Calu3 (cell line): ENCODE data around the gene ZNF664. TPM values are rescaled to one million over a fixed set of nuclear protein-coding genes. Genes with fewer than 3 reads are reported as not detected.
A peak's percentile ranks its signal among the peaks of the same experiment; 100 is the strongest.

Experiments used
- BruUV-seq: library from RNA; stranded (reverse); fragments of 400-500 nt; replicated peaks from 2 replicates; lab custom pipeline; 2021; lab: Mats Ljungman, UMichigan
- CTCF ChIA-PET: fragments of 300-600 bp; sonication (Branson Sonifier 250); formaldehyde crosslinking; loops from one replicate; lab custom pipeline; 2022; ENCODE audit warnings: antibody characterized with exemption; lab: Charles Lee
- DNase-seq: peaks from one replicate; pipeline ENCODE4 v3.0.0; 2022
- H3K27ac Mint-ChIP-seq: one replicate; pipeline ENCODE4 v1.8.0; 2022; ENCODE audit warnings: mixed read lengths; ENCODE audit not compliant: unreplicated experiment
- H3K27me3 Mint-ChIP-seq: one replicate; pipeline ENCODE4 v1.8.0; 2022; ENCODE audit warnings: mixed read lengths; ENCODE audit not compliant: unreplicated experiment
- H3K36me3 Mint-ChIP-seq: one replicate; pipeline ENCODE4 v1.8.0; 2022; ENCODE audit warnings: mild to moderate bottlenecking, moderate library complexity, mixed read lengths; ENCODE audit not compliant: insufficient read depth, unreplicated experiment
- H3K4me1 Mint-ChIP-seq: one replicate; pipeline ENCODE4 v1.8.0; 2022; ENCODE audit warnings: mild to moderate bottlenecking, low read depth, mixed read lengths; ENCODE audit not compliant: unreplicated experiment
- H3K4me3 Mint-ChIP-seq: one replicate; pipeline ENCODE4 v1.8.0; 2022; ENCODE audit warnings: mild to moderate bottlenecking, low read depth, moderate library complexity, mixed read lengths; ENCODE audit not compliant: unreplicated experiment
- H3K9me3 Mint-ChIP-seq: one replicate; pipeline ENCODE4 v1.8.0; 2022; ENCODE audit warnings: low read depth, mixed read lengths; ENCODE audit not compliant: unreplicated experiment
- CTCF ChIP-seq: fragments of 200-600 bp; IDR thresholded peaks from one replicate; pipeline ENCODE4 v1.8.0; 2022; ENCODE audit warnings: antibody characterized with exemption; ENCODE audit not compliant: unreplicated experiment
- intact Hi-C: fragments of 100-400 bp; cut with micrococcal nuclease; formaldehyde crosslinking; loops from one replicate; pipeline ENCODE4 v1.10.0; 2022; ENCODE audit not compliant: unreplicated experiment
- total RNA-seq: library from RNA; stranded (reverse); gene quantifications from 2 replicates; pipeline ENCODE4 v1.2.3, GENCODE V29; 2022

The ZNF664 gene
- total RNA-seq, 1 experiment from 2014 or later: 130 TPM

- no peak overlapping the region for H3K27ac Mint-ChIP-seq
- peak; percentile 46 for DNase-seq
- intact Hi-C loops: loop anchor here (1.0 kb wide), 2 partner anchors 79 to 183 kb away; no protein-coding TSS in a partner anchor
- H3K9me3 Mint-ChIP-seq: no peaks in the 10 kb centered on the region
- CTCF ChIA-PET: interaction anchor here (1.0 to 1.2 kb wide), 2 partner anchors 11 to 78 kb away, joined by 3 read pairs; no protein-coding TSS in a partner anchor
- TF ChIP-seq CTCF: peak; percentile 41
- no peaks in the 10 kb centered on the region for H3K27me3 Mint-ChIP-seq
- BruUV-seq: no TSS peak
- no peak overlapping the region for H3K4me3 Mint-ChIP-seq
- peaks cover 19% of the 10 kb centered on the region for H3K36me3 Mint-ChIP-seq
- peaks cover 27% of the 10 kb centered on the region for H3K4me1 Mint-ChIP-seq
Observed at GRCh38 chr12:123983822-123984485, 10.9 kb downstream of the ZNF664 start.

- Mint-ChIP-seq H3K4me1 (peaks cover 36% of the 10 kb centered on the region), H3K9me3 (no peaks in the 10 kb centered on the region), H3K36me3 (peaks cover 26% of the 10 kb centered on the region), H3K27ac (no peak overlapping the region), H3K27me3 (no peaks in the 10 kb centered on the region), H3K4me3 (no peak overlapping the region)
- intact Hi-C loops: loop anchor here (1.0 kb wide), 1 partner anchor 80 kb away; no protein-coding TSS in a partner anchor
- CTCF ChIA-PET: interaction anchor here (0.5 to 1.2 kb wide), 2 partner anchors 10 to 768 kb away, joined by 3 to 4 read pairs; no protein-coding TSS in a partner anchor
- no peak for TF ChIP-seq CTCF
- BruUV-seq: no TSS peak
- DNase-seq: no peak
Observed at GRCh38 chr12:123984903-123985302, 11.9 kb downstream of the ZNF664 start.

GRCh38 chr12:123986374-123986965, 13.5 kb downstream of the ZNF664 start:
- no peak overlapping the region for H3K27ac Mint-ChIP-seq
- BruUV-seq: no TSS peak
- no peaks in the 10 kb centered on the region for H3K9me3 Mint-ChIP-seq
- no peaks in the 10 kb centered on the region for H3K27me3 Mint-ChIP-seq
- peaks cover 52% of the 10 kb centered on the region for H3K4me1 Mint-ChIP-seq
- H3K36me3 Mint-ChIP-seq: peaks cover 40% of the 10 kb centered on the region
- TF ChIP-seq CTCF: no peak
- no peak for DNase-seq
- CTCF ChIA-PET: interaction anchor here (1.3 kb wide), 1 partner anchor 15 kb away, joined by 3 read pairs; no protein-coding TSS in a partner anchor
- intact Hi-C loops: no loop called here
- H3K4me3 Mint-ChIP-seq: no peak overlapping the region

GRCh38 chr12:123987022-123987421, 14.0 kb downstream of the ZNF664 start:
- intact Hi-C loops: no loop called here
- Mint-ChIP-seq H3K4me3 (no peak overlapping the region), H3K27me3 (no peaks in the 10 kb centered on the region), H3K36me3 (peaks cover 40% of the 10 kb centered on the region), H3K4me1 (peaks cover 57% of the 10 kb centered on the region), H3K27ac (no peak overlapping the region), H3K9me3 (no peaks in the 10 kb centered on the region)
- CTCF ChIA-PET: interaction anchor here (1.3 kb wide), 1 partner anchor 15 kb away, joined by 3 read pairs; no protein-coding TSS in a partner anchor
- DNase-seq: no peak
- no TSS peak for BruUV-seq
- TF ChIP-seq CTCF: no peak
